RWPE2 (cell line): Measurements from ENCODE around the gene TMEM87B.

ENCODE experiments used
- ATAC-seq: fragments of 200-7000 bp; cut with Tn5 transposase; 3 replicates; pipeline ENCODE4 v1.9.1; 2021; ENCODE audit warnings: low read depth
- DNase-seq: peaks from one replicate; pipeline ENCODE4 v3.0.0-alpha.2; 2020; ENCODE audit warnings: low spot score
- H3K27ac ChIP-seq: fragments of 450-650 bp; 2 replicates; pipeline ENCODE4 v1.5.1; 2017; ENCODE audit warnings: mild to moderate bottlenecking; ENCODE audit not compliant: poor library complexity, severe bottlenecking
- H3K27me3 ChIP-seq: fragments of 250-450 bp; sonication (Bioruptor Pico); 2 replicates; pipeline ENCODE4 v1.5.1; 2021; ENCODE audit warnings: mild to moderate bottlenecking, moderate library complexity; ENCODE audit not compliant: insufficient read depth, poor library complexity, severe bottlenecking
- H3K36me3 ChIP-seq: fragments of 250-450 bp; sonication (Bioruptor Pico); 2 replicates; pipeline ENCODE4 v1.5.1; 2020; ENCODE audit warnings: low read depth, mild to moderate bottlenecking, moderate library complexity
- H3K4me1 ChIP-seq: fragments of 250-450 bp; sonication (Bioruptor Pico); 2 replicates; pipeline ENCODE4 v1.5.1; 2021; ENCODE audit warnings: mild to moderate bottlenecking, moderate library complexity; ENCODE audit not compliant: insufficient read depth, poor library complexity, severe bottlenecking
- H3K4me3 ChIP-seq: fragments of 250-450 bp; sonication (Bioruptor Pico); 2 replicates; pipeline ENCODE4 v1.5.1; 2021; ENCODE audit warnings: mild to moderate bottlenecking, moderate library complexity; ENCODE audit not compliant: severe bottlenecking
- H3K9me3 ChIP-seq: fragments of 250-450 bp; sonication (Bioruptor Pico); 2 replicates; pipeline ENCODE4 v1.5.1; 2021; ENCODE audit warnings: mild to moderate bottlenecking, moderate library complexity; ENCODE audit not compliant: severe bottlenecking
- CTCF ChIP-seq: fragments of 450-650 bp; IDR thresholded peaks from one replicate; pipeline ENCODE4 v1.5.1; 2017; ENCODE audit warnings: mild to moderate bottlenecking, moderate library complexity; ENCODE audit not compliant: poor library complexity, severe bottlenecking

TMEM87B gene

DNA sequence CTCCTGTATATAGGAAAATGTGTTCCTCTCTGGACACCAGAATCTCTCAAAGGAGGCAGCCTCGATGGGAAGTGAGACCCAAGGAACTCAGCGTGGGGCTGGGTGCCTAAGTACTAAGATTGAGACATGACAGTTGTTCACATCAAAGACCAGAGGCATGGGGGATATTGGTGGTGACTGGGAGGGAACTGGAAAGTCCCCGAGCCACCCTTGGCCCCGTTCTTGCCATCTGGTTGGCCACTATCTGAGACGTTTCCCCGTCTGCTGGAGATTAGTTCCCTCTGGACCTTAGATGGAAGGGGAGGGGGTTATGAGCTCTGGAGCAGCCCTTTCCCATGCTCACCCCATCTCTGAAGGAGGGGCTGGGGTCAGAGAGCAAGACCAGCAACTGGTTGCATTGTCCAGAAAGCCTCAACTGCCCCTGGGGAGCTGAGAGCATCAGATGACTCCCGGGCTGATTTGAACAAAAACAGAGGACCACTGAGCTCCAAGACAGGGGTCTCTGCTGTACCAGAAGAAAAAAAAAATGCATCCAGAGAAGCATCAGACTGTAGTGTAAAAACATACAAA lies 94.9 kb downstream of the TMEM87B start:
- no peaks in the 10 kb centered on the region for H3K4me1 ChIP-seq
- H3K4me3 ChIP-seq, result no peak overlapping the region
- peak overlapping the region; percentile 44 for H3K27ac ChIP-seq
- no peaks in the 10 kb centered on the region for H3K36me3 ChIP-seq
- no peak for TF ChIP-seq CTCF
- ATAC-seq, result no peak
- no peaks in the 10 kb centered on the region for H3K9me3 ChIP-seq
- no peak for DNase-seq
- no peaks in the 10 kb centered on the region for H3K27me3 ChIP-seq

GRCh38 chr2:112150447-112150846 lies 95.4 kb downstream of the TMEM87B start:
- TF ChIP-seq CTCF, result no peak
- Histone ChIP-seq H3K36me3 (no peaks in the 10 kb centered on the region), H3K27ac (peak overlapping the region; percentile 44), H3K4me3 (no peak overlapping the region), H3K4me1 (no peaks in the 10 kb centered on the region), H3K9me3 (no peaks in the 10 kb centered on the region), H3K27me3 (no peaks in the 10 kb centered on the region)
- no peak for DNase-seq
- ATAC-seq, result peak; percentile 86

- Histone ChIP-seq H3K36me3 (no peaks in the 10 kb centered on the region), H3K4me1 (no peaks in the 10 kb centered on the region), H3K27ac (peak overlapping the region; percentile 44), H3K27me3 (no peaks in the 10 kb centered on the region), H3K4me3 (no peak overlapping the region), H3K9me3 (no peaks in the 10 kb centered on the region)
- TF ChIP-seq CTCF, result no peak
- DNase-seq (no peak), ATAC-seq (no peak)
Observed at GRCh38 chr2:112150851-112151250, 95.8 kb downstream of the TMEM87B start.

- H3K27me3 ChIP-seq, result no peaks in the 10 kb centered on the region
- no peak overlapping the region for H3K4me3 ChIP-seq
- no peak for DNase-seq
- H3K4me1 ChIP-seq, result no peaks in the 10 kb centered on the region
- H3K9me3 ChIP-seq, result no peaks in the 10 kb centered on the region
- H3K27ac ChIP-seq, result peak overlapping the region; percentile 44
- TF ChIP-seq CTCF, result no peak
- ATAC-seq, result no peak
- no peaks in the 10 kb centered on the region for H3K36me3 ChIP-seq
Observed at GRCh38 chr2:112151271-112151670, 96.2 kb downstream of the TMEM87B start.

DNA sequence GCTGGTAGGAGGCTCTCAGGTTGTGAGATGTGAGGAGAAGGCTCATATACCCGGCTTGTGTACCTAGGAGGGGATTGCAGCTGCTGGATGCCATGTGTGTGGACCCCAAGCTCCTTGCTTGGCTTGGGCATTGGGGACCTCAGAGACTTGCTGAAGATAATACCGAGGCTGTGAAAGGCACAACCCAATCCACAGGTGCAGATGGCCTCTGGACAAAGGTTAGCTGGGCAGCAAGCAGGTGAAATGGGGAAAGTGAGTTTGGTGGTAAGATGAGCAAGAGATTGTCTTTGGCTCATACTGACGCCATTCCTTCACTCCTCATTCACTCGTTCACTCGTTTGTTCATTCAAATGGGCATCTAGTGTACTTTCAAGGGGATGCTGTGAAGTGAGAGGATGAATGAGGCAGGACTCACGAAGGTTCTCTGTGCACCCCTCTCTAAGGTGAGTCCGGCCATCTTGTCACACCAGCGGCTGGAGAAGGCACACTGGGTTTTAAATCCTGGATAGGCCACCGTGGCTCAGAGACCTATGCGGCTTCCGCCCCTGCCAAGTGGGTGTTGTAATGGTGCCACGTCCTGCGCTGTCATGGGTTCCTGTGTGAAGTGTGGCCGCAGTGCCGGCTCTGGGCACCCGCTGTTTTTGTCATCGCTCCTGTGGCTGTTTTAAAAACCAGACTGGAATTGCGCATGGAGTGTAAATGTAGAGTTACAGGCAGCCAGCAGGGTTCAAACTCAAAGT lies 96.8 kb downstream of the TMEM87B start:
- no peak for TF ChIP-seq CTCF

More for the DNA sequence above, 96.8 kb downstream of the TMEM87B start:
- no peak overlapping the region for H3K27ac ChIP-seq
- H3K36me3 ChIP-seq, result no peaks in the 10 kb centered on the region
- no peaks in the 10 kb centered on the region for H3K9me3 ChIP-seq
- H3K27me3 ChIP-seq, result no peaks in the 10 kb centered on the region
- no peaks in the 10 kb centered on the region for H3K4me1 ChIP-seq
- no peak for DNase-seq
- H3K4me3 ChIP-seq, result no peak overlapping the region
- ATAC-seq, result no peak
